HEK293T (cell line): Measurements from ENCODE around the gene RAD18.

Source experiments
- CTCF ChIA-PET: fragments of 350-600 bp; formaldehyde crosslinking; extraction: SDS; loops from one replicate; lab custom pipeline; 2021; ENCODE audit warnings: antibody characterized with exemption, inconsistent platforms; lab: Yijun Ruan, JAX
- POLR2A ChIA-PET: fragments of 350-600 bp; formaldehyde crosslinking; extraction: SDS; loops from one replicate; lab custom pipeline; 2020; ENCODE audit warnings: antibody characterized with exemption, inconsistent platforms; lab: Yijun Ruan, JAX
- DNase-seq: peaks from one replicate; pipeline ENCODE4 v3.0.0; 2012; ENCODE audit warnings: mixed read lengths; ENCODE audit errors: extremely low spot score
- ARNT ChIP-seq: fragments of 450-650 bp; IDR thresholded peaks from 2 replicates; pipeline ENCODE4 v1.6.1; 2017; ENCODE audit warnings: mild to moderate bottlenecking
- BHLHE40 ChIP-seq: fragments of 450-650 bp; IDR thresholded peaks from 2 replicates; pipeline ENCODE4 v1.6.1; 2016; ENCODE audit warnings: mild to moderate bottlenecking, moderate library complexity, borderline replicate concordance
- CTBP1 ChIP-seq: fragments of 450-650 bp; IDR thresholded peaks from 2 replicates; pipeline ENCODE4 v1.6.1; 2016; ENCODE audit warnings: borderline replicate concordance
- ELF4 ChIP-seq: fragments of 450-650 bp; IDR thresholded peaks from 2 replicates; pipeline ENCODE4 v1.6.1; 2017; ENCODE audit warnings: antibody characterized with exemption
- FOXA1 ChIP-seq: fragments of 450-650 bp; IDR thresholded peaks from 2 replicates; pipeline ENCODE4 v1.6.1; 2016; ENCODE audit warnings: mild to moderate bottlenecking
- FOXK2 ChIP-seq: fragments of 450-650 bp; IDR thresholded peaks from 2 replicates; pipeline ENCODE4 v1.6.1; 2016; ENCODE audit warnings: mild to moderate bottlenecking
- FOXM1 ChIP-seq: fragments of 450-650 bp; IDR thresholded peaks from 2 replicates; pipeline ENCODE4 v1.6.1; 2017; ENCODE audit warnings: mild to moderate bottlenecking, borderline replicate concordance
- HDGF ChIP-seq: fragments of 450-650 bp; IDR thresholded peaks from 2 replicates; pipeline ENCODE4 v1.6.1; 2017; ENCODE audit warnings: antibody characterized with exemption, borderline replicate concordance
- L3MBTL2 ChIP-seq: fragments of 450-650 bp; conservative IDR thresholded peaks from 2 replicates; pipeline ENCODE4 v1.6.1; 2016; ENCODE audit warnings: mild to moderate bottlenecking
- LEF1 ChIP-seq: fragments of 450-650 bp; IDR thresholded peaks from 2 replicates; pipeline ENCODE4 v1.6.1; 2017; ENCODE audit warnings: mild to moderate bottlenecking, borderline replicate concordance
- NFRKB ChIP-seq: fragments of 450-650 bp; IDR thresholded peaks from 2 replicates; pipeline ENCODE4 v1.6.1; 2016; ENCODE audit warnings: mild to moderate bottlenecking, moderate library complexity
- PKNOX1 ChIP-seq: fragments of 450-650 bp; IDR thresholded peaks from 2 replicates; pipeline ENCODE4 v1.6.1; 2016
- SP1 ChIP-seq: fragments of 450-650 bp; IDR thresholded peaks from 2 replicates; pipeline ENCODE4 v1.6.1; 2017
- SUZ12 ChIP-seq: fragments of 450-650 bp; IDR thresholded peaks from 2 replicates; pipeline ENCODE4 v1.6.1; 2016; ENCODE audit warnings: mild to moderate bottlenecking
- TARDBP ChIP-seq: fragments of 450-650 bp; IDR thresholded peaks from 2 replicates; pipeline ENCODE4 v1.6.1; 2016
- ZNF384 ChIP-seq: fragments of 450-650 bp; IDR thresholded peaks from 2 replicates; pipeline ENCODE4 v1.6.1; 2016

RAD18 gene

GRCh38 chr3:8992854-8993253 lies 29.6 kb upstream of the RAD18 start:
- CTCF ChIA-PET = no interaction called here
- no peak for TF ChIP-seq HDGF
- no peak for TF ChIP-seq FOXM1
- TF ChIP-seq TARDBP = no peak
- TF ChIP-seq CTBP1 = no peak
- TF ChIP-seq BHLHE40 = no peak
- TF ChIP-seq LEF1 = no peak
- no peak for TF ChIP-seq ZNF384
- TF ChIP-seq NFRKB = no peak
- TF ChIP-seq ARNT = no peak
- DNase-seq = no peak
- POLR2A ChIA-PET = no interaction called here

- TF ChIP-seq HDGF (no peak), L3MBTL2 (no peak), PKNOX1 (no peak), FOXA1 (no peak), SUZ12 (no peak), ELF4 (no peak), BHLHE40 (no peak), SP1 (no peak), FOXM1 (no peak), CTBP1 (no peak), LEF1 (no peak), ARNT (no peak), TARDBP (no peak)
- POLR2A ChIA-PET = no interaction called here
- CTCF ChIA-PET = no interaction called here
- no peak for DNase-seq
Observed at GRCh38 chr3:8992199-8992598, 28.9 kb upstream of the RAD18 start.

- ChIA-PET CTCF (interaction anchor here (0.7 kb wide), 1 partner anchor 76 kb away, joined by 3 read pairs; no protein-coding TSS in a partner anchor), POLR2A (no interaction called here)
- no peak for TF ChIP-seq LEF1
- TF ChIP-seq FOXA1 = no peak
- TF ChIP-seq BHLHE40 = no peak
- no peak for TF ChIP-seq HDGF
- no peak for TF ChIP-seq ELF4
- DNase-seq = no peak
Observed at GRCh38 chr3:8990266-8991215, 27.3 kb upstream of the RAD18 start.

GRCh38 chr3:8988791-8989558 lies 25.7 kb upstream of the RAD18 start:
- POLR2A ChIA-PET = interaction anchor here (1.3 kb wide), 1 partner anchor 105 kb away, joined by 3 read pairs; no protein-coding TSS in a partner anchor

GRCh38 chr3:8988384-8988655 lies 25.0 kb upstream of the RAD18 start:
- DNase-seq = no peak
- ChIA-PET CTCF (interaction anchor here (0.6 to 3.1 kb wide), 19 partner anchors 8 to 400 kb away, joined by 3 to 20 read pairs (median 3); no protein-coding TSS in a partner anchor), POLR2A (interaction anchor here (1.1 to 1.3 kb wide), 2 partner anchors 106 to 261 kb away, joined by 3 read pairs; partner anchors contain the start of gene SRGAP3)
- TF ChIP-seq NFRKB = no peak
- TF ChIP-seq TARDBP = no peak
- TF ChIP-seq FOXM1 = no peak
- TF ChIP-seq ZNF384 = no peak
- no peak for TF ChIP-seq SP1
- TF ChIP-seq FOXA1 = no peak
- no peak for TF ChIP-seq BHLHE40
- no peak for TF ChIP-seq L3MBTL2
- TF ChIP-seq CTBP1 = no peak
- no peak for TF ChIP-seq ARNT
- no peak for TF ChIP-seq LEF1
- TF ChIP-seq HDGF = no peak
- TF ChIP-seq PKNOX1 = no peak
- TF ChIP-seq FOXK2 = no peak
- TF ChIP-seq ELF4 = no peak
- TF ChIP-seq SUZ12 = no peak

More at GRCh38 chr3:8988791-8989558, 25.7 kb upstream of the RAD18 start:
- no peak for DNase-seq
- CTCF ChIA-PET = interaction anchor here (0.7 to 3.1 kb wide), 4 partner anchors 24 to 314 kb away, joined by 3 to 20 read pairs (median 6); no protein-coding TSS in a partner anchor
- TF ChIP-seq FOXA1 = no peak
- no peak for TF ChIP-seq BHLHE40
- TF ChIP-seq SP1 = no peak
- no peak for TF ChIP-seq HDGF
- TF ChIP-seq TARDBP = no peak
- no peak for TF ChIP-seq SUZ12
- TF ChIP-seq CTBP1 = no peak
- TF ChIP-seq ARNT = no peak
- no peak for TF ChIP-seq L3MBTL2
- TF ChIP-seq PKNOX1 = no peak
- no peak for TF ChIP-seq FOXM1
- no peak for TF ChIP-seq FOXK2
- TF ChIP-seq ZNF384 = no peak
